Fibroblast of pulmonary artery (primary cell): ENCODE data around the gene NOP9.

ENCODE experiments used
- DNase-seq: peaks from one replicate; pipeline ENCODE4 v3.0.0-alpha.2; 2010; ENCODE audit warnings: low read depth
- H3K4me3 ChIP-seq: replicated peaks from 2 replicates; pipeline ENCODE4 v1.5.1; 2011; ENCODE audit warnings: low read depth, mild to moderate bottlenecking, control low read depth, low read length, moderate library complexity
- TF ChIP-seq, protein P1 (sequence below): IDR thresholded peaks from 2 replicates; pipeline ENCODE4 v1.5.1; 2011; ENCODE audit warnings: mild to moderate bottlenecking, control low read depth, low read length, inconsistent platforms; ENCODE audit errors: missing control alignments

The NOP9 gene

DNA sequence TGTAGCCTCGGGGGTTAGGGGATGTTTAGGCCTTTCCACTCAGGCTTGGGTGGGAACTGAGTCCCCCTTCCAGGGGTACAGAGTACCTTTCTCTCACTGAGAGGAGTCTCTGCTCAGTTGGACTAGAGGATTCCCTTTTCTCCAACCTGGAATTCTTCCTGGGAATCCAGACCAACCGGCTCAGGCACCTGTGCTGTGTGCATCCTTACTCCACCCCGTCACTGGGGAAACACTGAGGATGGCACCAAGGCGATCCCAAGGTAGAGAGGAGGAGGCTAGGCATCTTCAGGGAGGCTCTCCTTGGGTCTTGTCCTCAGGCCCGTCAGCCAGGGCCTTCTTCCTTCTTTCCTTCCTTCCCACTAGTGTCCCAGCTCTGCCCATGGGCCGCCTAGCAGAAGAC is 35.8 kb upstream of the NOP9 start:
- no peak overlapping the region for H3K4me3 ChIP-seq
- TF ChIP-seq, protein P1, sequence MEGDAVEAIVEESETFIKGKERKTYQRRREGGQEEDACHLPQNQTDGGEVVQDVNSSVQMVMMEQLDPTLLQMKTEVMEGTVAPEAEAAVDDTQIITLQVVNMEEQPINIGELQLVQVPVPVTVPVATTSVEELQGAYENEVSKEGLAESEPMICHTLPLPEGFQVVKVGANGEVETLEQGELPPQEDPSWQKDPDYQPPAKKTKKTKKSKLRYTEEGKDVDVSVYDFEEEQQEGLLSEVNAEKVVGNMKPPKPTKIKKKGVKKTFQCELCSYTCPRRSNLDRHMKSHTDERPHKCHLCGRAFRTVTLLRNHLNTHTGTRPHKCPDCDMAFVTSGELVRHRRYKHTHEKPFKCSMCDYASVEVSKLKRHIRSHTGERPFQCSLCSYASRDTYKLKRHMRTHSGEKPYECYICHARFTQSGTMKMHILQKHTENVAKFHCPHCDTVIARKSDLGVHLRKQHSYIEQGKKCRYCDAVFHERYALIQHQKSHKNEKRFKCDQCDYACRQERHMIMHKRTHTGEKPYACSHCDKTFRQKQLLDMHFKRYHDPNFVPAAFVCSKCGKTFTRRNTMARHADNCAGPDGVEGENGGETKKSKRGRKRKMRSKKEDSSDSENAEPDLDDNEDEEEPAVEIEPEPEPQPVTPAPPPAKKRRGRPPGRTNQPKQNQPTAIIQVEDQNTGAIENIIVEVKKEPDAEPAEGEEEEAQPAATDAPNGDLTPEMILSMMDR = no peak

DNA sequence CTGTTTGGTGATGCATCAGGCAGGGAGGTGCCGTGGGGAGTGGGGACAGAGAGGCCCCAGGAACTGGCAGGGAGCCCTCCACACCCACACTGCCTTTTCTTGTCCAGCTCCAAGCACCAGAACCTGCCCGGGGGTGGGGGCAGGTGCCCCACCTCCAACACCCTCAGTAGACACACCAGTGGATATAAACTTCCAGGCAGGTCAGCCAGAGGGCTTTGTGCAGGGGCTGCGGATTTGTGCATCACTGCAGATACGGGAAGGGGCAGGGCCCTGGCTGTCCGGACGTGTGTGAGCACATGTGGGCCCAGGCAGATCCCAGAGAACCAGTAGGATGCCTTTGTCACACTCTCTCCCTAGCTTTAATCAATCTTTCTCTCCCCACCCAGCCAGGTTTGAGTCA is 35.4 kb upstream of the NOP9 start:
- H3K4me3 ChIP-seq = no peak overlapping the region
- TF ChIP-seq, protein P1 = no peak
- no peak for DNase-seq

More for the DNA sequence above, 35.8 kb upstream of the NOP9 start:
- no peak for DNase-seq

DNA sequence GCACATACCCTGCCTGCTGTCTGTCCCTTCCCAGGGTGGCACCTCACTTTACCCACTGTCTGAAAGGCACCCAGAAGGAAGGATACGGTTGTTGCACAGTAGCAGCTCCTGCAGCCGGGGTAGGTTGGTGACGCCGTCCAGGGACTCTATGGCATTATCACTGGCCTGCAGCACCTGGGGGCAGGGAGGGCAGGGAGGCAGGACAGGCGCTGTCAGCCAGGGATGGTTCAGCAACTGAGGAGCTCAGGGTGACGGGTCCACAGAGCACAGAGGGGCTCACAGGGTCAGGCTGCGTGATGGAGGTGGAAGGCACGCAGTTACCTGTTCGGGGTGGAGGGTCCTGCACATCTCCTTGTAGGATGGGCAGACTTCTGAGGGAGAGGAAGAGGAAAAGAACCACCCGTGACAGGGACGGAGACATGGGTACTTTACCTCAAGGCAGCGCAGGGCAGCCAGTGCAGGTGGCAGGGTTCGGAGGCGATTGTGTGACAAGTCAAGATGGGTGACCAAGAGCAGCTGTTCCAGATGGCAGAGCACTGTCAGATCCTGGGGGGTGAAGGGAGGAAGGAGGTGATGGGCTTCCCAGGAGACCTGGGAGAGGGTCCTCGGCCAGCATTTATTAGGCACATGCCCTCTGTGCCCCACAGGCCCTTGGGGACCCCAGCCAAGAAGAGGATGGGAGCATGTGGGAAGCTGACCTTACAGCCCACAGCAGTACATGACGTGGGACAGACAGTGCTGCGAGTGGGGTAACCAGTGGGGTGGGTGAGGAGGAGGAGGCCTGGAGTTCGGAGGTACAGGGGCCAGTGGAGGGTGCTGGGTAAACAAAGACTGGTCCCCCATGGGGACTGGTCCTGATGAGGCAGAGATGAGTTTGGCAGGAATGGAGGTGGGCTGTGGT is 33.1 kb upstream of the NOP9 start:
- TF ChIP-seq, protein P1 = no peak
- H3K4me3 ChIP-seq = no peak overlapping the region
- no peak for DNase-seq

DNA sequence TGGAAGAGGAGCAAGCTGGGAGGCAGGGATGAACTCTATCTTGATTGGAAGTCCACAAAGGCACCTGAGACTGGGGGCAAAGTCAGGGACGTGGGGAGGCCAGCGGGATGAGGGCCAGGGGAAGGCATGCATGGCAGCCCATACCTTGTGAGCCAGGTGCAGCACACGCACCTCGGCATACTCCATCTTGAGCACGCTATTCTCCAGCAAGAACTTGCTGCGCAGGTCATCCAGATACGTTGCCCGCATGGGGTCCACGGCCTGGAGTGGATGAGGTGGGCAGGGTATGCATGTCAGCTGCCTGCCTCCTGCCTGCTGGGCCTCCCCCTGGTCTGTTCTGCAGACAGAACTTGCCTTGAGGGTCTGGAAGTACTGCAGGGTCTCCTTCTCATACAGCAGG is 32.1 kb upstream of the NOP9 start:
- no peak overlapping the region for H3K4me3 ChIP-seq
- no peak for DNase-seq
- TF ChIP-seq, protein P1 = no peak

DNA sequence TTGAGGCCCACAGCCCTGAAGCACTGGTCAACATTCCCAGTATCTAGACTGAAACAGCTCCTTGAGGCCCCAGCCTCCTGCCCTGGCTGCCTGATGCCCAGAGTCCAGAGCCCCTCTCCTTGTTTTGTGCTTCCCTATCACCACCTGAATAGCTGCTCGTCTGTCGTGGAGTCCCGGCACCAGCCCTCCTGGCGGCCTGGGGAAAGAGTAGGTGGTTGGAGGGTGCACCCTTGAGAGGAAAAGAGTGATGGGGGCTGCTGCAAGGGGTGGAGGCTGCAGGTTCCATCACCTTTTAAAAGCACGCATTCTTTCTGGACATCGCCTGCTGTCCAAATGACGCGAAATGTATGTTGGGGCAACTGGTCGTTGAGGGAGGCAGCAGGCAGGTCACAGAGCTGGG is 31.4 kb upstream of the NOP9 start:
- no peak for DNase-seq
- no peak overlapping the region for H3K4me3 ChIP-seq
- TF ChIP-seq, protein P1 = no peak

DNA sequence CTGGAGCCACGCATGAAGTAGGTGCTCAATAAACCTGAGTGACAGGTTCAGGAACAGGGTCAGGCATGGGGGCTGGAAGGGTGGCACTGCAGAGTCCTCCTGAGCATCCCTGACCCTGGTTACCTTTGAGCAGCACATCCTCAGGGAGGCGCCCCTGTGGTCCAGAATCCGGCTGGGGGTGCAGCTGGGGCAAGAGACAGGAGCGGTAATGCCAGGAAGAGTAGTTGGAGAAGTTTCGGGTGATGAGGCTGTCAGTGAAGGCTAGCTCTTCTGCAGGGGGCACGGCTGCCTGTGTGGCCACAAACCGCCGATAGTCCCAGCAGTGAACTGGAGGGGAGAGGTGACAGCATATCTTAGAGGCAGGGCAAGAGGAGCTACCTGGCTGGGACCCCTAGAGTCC is 30.3 kb upstream of the NOP9 start:
- no peak for DNase-seq
- TF ChIP-seq, protein P1 = no peak
- H3K4me3 ChIP-seq = no peak overlapping the region
